HEK293 (cell line): ENCODE data around the gene NHERF2.
A peak's percentile ranks its signal among the peaks of the same experiment; 100 is the strongest.

Source experiments
- CTCF ChIA-PET: fragments of 350-600 bp; formaldehyde crosslinking; extraction: SDS; loops from one replicate; lab custom pipeline; 2021; ENCODE audit warnings: antibody characterized with exemption; lab: Yijun Ruan, JAX
- POLR2A ChIA-PET: fragments of 300-600 bp; formaldehyde crosslinking; extraction: SDS; loops from one replicate; lab custom pipeline; 2020; ENCODE audit warnings: antibody characterized with exemption, inconsistent platforms; lab: Yijun Ruan, JAX
- H3K27ac ChIP-seq: fragments of 200-500 bp; sonication (Bioruptor generic); 2 replicates; pipeline ENCODE4 v1.5.1; 2014; ENCODE audit warnings: low read depth, low read length, control low read depth, inconsistent platforms; ENCODE audit errors: extremely low read depth
- H3K36me3 ChIP-seq, 2 experiments: fragments of 200-500 bp in 1 of 2; sonication (Bioruptor generic) in 1 of 2; 1 replicate in 1 of 2; 2 replicates in 1 of 2; pipeline ENCODE4 v1.5.1; 2014 to 2017; ENCODE audit warnings: inconsistent platforms in 2 of 2, low read length in 2 of 2; ENCODE audit not compliant: control insufficient read depth in 2 of 2, insufficient read depth in 1 of 2
- H3K4me1 ChIP-seq: fragments of 200-500 bp; sonication (Bioruptor generic); 2 replicates; pipeline ENCODE4 v1.5.1; 2014; ENCODE audit warnings: mild to moderate bottlenecking, low read length, inconsistent platforms; ENCODE audit not compliant: control insufficient read depth, insufficient read depth
- H3K4me3 ChIP-seq: 2 replicates; pipeline ENCODE4 v1.5.1; 2011; ENCODE audit warnings: low read depth, mild to moderate bottlenecking, control low read depth, low read length, moderate library complexity
- H3K9me3 ChIP-seq: fragments of 200-500 bp; sonication (Bioruptor generic); 2 replicates; pipeline ENCODE4 v1.5.1; 2014; ENCODE audit warnings: low read depth, low read length, inconsistent platforms; ENCODE audit not compliant: control insufficient read depth, insufficient read depth
- GLI4 ChIP-seq: fragments of 450-650 bp; formaldehyde crosslinking; IDR thresholded peaks from 2 replicates; pipeline ENCODE4 v1.5.1; 2016; ENCODE audit warnings: missing biosample characterization, missing genetic modification characterization
- GLIS2 ChIP-seq: fragments of 450-650 bp; formaldehyde crosslinking; IDR thresholded peaks from 2 replicates; pipeline ENCODE4 v1.5.1; 2016; ENCODE audit warnings: missing biosample characterization, missing genetic modification characterization
- KLF7 ChIP-seq: fragments of 450-650 bp; formaldehyde crosslinking; IDR thresholded peaks from 2 replicates; pipeline ENCODE4 v1.5.1; 2016; ENCODE audit warnings: missing biosample characterization, missing genetic modification characterization, borderline replicate concordance
- KLF8 ChIP-seq: fragments of 450-650 bp; formaldehyde crosslinking; IDR thresholded peaks from 2 replicates; pipeline ENCODE4 v1.5.1; 2016; ENCODE audit warnings: missing biosample characterization, missing genetic modification characterization
- KLF9 ChIP-seq: fragments of 450-650 bp; formaldehyde crosslinking; IDR thresholded peaks from 2 replicates; pipeline ENCODE4 v1.5.1; 2016; ENCODE audit warnings: missing biosample characterization, missing genetic modification characterization, low read depth
- MYNN ChIP-seq: fragments of 450-650 bp; formaldehyde crosslinking; IDR thresholded peaks from 2 replicates; pipeline ENCODE4 v1.5.1; 2016; ENCODE audit warnings: missing biosample characterization, missing genetic modification characterization, borderline replicate concordance
- SP3 ChIP-seq: fragments of 450-650 bp; formaldehyde crosslinking; IDR thresholded peaks from 2 replicates; pipeline ENCODE4 v1.5.1; 2016; ENCODE audit warnings: missing biosample characterization, missing genetic modification characterization
- WT1 ChIP-seq: fragments of 450-650 bp; formaldehyde crosslinking; IDR thresholded peaks from 2 replicates; pipeline ENCODE4 v1.5.1; 2016; ENCODE audit warnings: missing biosample characterization, missing genetic modification characterization
- ZBTB48 ChIP-seq: fragments of 450-650 bp; formaldehyde crosslinking; IDR thresholded peaks from 2 replicates; pipeline ENCODE4 v1.5.1; 2016; ENCODE audit warnings: missing biosample characterization, missing genetic modification characterization
- ZBTB8A ChIP-seq: fragments of 450-650 bp; formaldehyde crosslinking; IDR thresholded peaks from 2 replicates; pipeline ENCODE4 v1.5.1; 2016; ENCODE audit warnings: missing biosample characterization, missing genetic modification characterization
- ZFP41 ChIP-seq: fragments of 450-650 bp; formaldehyde crosslinking; IDR thresholded peaks from 2 replicates; pipeline ENCODE4 v1.5.1; 2016; ENCODE audit warnings: missing biosample characterization, missing genetic modification characterization, borderline replicate concordance
- ZNF133 ChIP-seq: fragments of 450-650 bp; formaldehyde crosslinking; IDR thresholded peaks from 2 replicates; pipeline ENCODE4 v1.5.1; 2016; ENCODE audit warnings: missing biosample characterization, missing genetic modification characterization
- ZNF211 ChIP-seq: fragments of 450-650 bp; formaldehyde crosslinking; IDR thresholded peaks from 2 replicates; pipeline ENCODE4 v1.5.1; 2016; ENCODE audit warnings: low read depth, missing biosample characterization, missing genetic modification characterization
- ZNF221 ChIP-seq: fragments of 450-650 bp; formaldehyde crosslinking; IDR thresholded peaks from 2 replicates; pipeline ENCODE4 v1.5.1; 2017; ENCODE audit warnings: missing biosample characterization, missing genetic modification characterization, borderline replicate concordance
- ZNF473 ChIP-seq: fragments of 450-650 bp; formaldehyde crosslinking; IDR thresholded peaks from 2 replicates; pipeline ENCODE4 v1.5.1; 2017; ENCODE audit warnings: missing biosample characterization, missing genetic modification characterization
- ZNF610 ChIP-seq: fragments of 450-650 bp; formaldehyde crosslinking; IDR thresholded peaks from 2 replicates; pipeline ENCODE4 v1.5.1; 2016; ENCODE audit warnings: missing biosample characterization, missing genetic modification characterization, borderline replicate concordance
- ZNF624 ChIP-seq: fragments of 450-650 bp; formaldehyde crosslinking; IDR thresholded peaks from 2 replicates; pipeline ENCODE4 v1.5.1; 2017; ENCODE audit warnings: missing biosample characterization, missing genetic modification characterization
- ZNF777 ChIP-seq: fragments of 450-650 bp; formaldehyde crosslinking; IDR thresholded peaks from 2 replicates; pipeline ENCODE4 v1.5.1; 2017; ENCODE audit warnings: missing biosample characterization, missing genetic modification characterization, borderline replicate concordance
- TF ChIP-seq, protein P1 (sequence below): fragments of 450-650 bp; formaldehyde crosslinking; IDR thresholded peaks from 2 replicates; pipeline ENCODE4 v1.5.1; 2016; ENCODE audit warnings: missing biosample characterization, missing genetic modification characterization
- TF ChIP-seq, protein P2 (sequence below): fragments of 450-650 bp; formaldehyde crosslinking; IDR thresholded peaks from 2 replicates; pipeline ENCODE4 v1.5.1; 2016; ENCODE audit warnings: missing biosample characterization, missing genetic modification characterization, borderline replicate concordance
- TF ChIP-seq, protein P3 (sequence below): fragments of 450-650 bp; formaldehyde crosslinking; IDR thresholded peaks from 2 replicates; pipeline ENCODE4 v1.5.1; 2016; ENCODE audit warnings: missing biosample characterization, missing genetic modification characterization
- TF ChIP-seq, protein P4 (sequence below): fragments of 450-650 bp; formaldehyde crosslinking; IDR thresholded peaks from 2 replicates; pipeline ENCODE4 v1.5.1; 2016; ENCODE audit warnings: missing biosample characterization, missing genetic modification characterization
- TF ChIP-seq, protein P5 (sequence below): fragments of 450-650 bp; formaldehyde crosslinking; IDR thresholded peaks from 2 replicates; pipeline ENCODE4 v1.5.1; 2016; ENCODE audit warnings: missing biosample characterization, missing genetic modification characterization

NHERF2 gene

DNA sequence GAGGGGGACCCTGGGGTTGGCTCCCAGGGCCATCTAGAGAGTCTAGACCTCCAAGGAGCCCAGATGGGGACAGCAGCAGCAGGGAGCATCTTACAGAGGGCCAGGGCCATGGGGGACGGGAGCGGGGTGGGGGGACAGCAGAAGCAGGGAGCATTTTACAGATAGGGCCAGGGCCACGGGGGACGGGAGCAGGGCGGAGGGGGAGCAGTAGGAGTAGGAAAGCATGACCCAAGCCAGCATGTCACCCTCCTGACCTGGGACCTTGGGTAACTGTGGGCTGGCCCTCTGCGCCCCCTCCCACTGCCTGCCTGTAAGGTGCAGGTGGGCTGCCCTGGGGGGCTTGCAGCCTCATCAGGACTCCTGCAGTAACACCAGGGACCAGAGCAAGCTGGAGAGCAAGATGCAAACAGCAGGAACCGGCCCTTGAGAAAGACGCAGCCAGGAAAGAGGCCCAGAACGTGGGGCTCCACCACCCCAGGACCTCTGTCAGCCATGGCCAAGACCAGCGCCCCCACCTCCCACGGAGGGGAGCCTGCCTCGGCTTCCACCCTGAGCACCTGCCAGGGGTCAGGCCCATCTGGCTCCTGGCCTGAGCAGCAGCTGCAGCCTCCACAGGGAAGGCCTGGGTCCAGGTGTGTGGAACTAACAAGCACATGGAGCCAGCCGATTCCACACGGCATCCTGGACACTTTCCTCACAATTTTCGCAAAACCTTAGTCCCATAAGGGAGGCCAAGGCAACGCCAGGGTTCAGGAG, 19.4 kb upstream of the NHERF2 start (continued):
- TF ChIP-seq, protein P1, sequence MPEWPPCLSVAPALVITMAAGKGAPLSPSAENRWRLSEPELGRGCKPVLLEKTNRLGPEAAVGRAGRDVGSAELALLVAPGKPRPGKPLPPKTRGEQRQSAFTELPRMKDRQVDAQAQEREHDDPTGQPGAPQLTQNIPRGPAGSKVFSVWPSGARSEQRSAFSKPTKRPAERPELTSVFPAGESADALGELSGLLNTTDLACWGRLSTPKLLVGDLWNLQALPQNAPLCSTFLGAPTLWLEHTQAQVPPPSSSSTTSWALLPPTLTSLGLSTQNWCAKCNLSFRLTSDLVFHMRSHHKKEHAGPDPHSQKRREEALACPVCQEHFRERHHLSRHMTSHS (tag by site-specific recombination): no peak
- TF ChIP-seq, protein P2, sequence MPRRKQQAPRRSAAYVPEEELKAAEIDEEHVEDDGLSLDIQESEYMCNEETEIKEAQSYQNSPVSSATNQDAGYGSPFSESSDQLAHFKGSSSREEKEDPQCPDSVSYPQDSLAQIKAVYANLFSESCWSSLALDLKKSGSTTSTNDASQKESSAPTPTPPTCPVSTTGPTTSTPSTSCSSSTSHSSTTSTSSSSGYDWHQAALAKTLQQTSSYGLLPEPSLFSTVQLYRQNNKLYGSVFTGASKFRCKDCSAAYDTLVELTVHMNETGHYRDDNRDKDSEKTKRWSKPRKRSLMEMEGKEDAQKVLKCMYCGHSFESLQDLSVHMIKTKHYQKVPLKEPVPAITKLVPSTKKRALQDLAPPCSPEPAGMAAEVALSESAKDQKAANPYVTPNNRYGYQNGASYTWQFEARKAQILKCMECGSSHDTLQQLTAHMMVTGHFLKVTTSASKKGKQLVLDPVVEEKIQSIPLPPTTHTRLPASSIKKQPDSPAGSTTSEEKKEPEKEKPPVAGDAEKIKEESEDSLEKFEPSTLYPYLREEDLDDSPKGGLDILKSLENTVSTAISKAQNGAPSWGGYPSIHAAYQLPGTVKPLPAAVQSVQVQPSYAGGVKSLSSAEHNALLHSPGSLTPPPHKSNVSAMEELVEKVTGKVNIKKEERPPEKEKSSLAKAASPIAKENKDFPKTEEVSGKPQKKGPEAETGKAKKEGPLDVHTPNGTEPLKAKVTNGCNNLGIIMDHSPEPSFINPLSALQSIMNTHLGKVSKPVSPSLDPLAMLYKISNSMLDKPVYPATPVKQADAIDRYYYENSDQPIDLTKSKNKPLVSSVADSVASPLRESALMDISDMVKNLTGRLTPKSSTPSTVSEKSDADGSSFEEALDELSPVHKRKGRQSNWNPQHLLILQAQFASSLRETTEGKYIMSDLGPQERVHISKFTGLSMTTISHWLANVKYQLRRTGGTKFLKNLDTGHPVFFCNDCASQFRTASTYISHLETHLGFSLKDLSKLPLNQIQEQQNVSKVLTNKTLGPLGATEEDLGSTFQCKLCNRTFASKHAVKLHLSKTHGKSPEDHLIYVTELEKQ: no peak
- TF ChIP-seq KLF7 (tag by site-specific recombination) (no peak), ZNF624 (no peak), GLI4 (tag by site-specific recombination) (no peak), ZFP41 (no peak), KLF8 (no peak), KLF9 (tag by site-specific recombination) (no peak), ZNF211 (tag by site-specific recombination) (no peak), WT1 (tag by site-specific recombination) (no peak)
- TF ChIP-seq, protein P3, sequence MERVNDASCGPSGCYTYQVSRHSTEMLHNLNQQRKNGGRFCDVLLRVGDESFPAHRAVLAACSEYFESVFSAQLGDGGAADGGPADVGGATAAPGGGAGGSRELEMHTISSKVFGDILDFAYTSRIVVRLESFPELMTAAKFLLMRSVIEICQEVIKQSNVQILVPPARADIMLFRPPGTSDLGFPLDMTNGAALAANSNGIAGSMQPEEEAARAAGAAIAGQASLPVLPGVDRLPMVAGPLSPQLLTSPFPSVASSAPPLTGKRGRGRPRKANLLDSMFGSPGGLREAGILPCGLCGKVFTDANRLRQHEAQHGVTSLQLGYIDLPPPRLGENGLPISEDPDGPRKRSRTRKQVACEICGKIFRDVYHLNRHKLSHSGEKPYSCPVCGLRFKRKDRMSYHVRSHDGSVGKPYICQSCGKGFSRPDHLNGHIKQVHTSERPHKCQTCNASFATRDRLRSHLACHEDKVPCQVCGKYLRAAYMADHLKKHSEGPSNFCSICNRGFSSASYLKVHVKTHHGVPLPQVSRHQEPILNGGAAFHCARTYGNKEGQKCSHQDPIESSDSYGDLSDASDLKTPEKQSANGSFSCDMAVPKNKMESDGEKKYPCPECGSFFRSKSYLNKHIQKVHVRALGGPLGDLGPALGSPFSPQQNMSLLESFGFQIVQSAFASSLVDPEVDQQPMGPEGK (tag by site-specific recombination): peak; percentile 8; the same call in 1 of the 2 replicates
- TF ChIP-seq, protein P4, sequence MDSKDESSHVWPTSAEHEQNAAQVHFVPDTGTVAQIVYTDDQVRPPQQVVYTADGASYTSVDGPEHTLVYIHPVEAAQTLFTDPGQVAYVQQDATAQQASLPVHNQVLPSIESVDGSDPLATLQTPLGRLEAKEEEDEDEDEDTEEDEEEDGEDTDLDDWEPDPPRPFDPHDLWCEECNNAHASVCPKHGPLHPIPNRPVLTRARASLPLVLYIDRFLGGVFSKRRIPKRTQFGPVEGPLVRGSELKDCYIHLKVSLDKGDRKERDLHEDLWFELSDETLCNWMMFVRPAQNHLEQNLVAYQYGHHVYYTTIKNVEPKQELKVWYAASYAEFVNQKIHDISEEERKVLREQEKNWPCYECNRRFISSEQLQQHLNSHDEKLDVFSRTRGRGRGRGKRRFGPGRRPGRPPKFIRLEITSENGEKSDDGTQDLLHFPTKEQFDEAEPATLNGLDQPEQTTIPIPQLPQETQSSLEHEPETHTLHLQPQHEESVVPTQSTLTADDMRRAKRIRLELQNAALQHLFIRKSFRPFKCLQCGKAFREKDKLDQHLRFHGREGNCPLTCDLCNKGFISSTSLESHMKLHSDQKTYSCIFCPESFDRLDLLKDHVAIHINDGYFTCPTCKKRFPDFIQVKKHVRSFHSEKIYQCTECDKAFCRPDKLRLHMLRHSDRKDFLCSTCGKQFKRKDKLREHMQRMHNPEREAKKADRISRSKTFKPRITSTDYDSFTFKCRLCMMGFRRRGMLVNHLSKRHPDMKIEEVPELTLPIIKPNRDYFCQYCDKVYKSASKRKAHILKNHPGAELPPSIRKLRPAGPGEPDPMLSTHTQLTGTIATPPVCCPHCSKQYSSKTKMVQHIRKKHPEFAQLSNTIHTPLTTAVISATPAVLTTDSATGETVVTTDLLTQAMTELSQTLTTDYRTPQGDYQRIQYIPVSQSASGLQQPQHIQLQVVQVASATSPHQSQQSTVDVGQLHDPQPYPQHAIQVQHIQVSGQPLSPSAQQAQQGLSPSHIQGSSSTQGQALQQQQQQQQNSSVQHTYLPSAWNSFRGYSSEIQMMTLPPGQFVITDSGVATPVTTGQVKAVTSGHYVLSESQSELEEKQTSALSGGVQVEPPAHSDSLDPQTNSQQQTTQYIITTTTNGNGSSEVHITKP (tag by site-specific recombination): no peak

DNA sequence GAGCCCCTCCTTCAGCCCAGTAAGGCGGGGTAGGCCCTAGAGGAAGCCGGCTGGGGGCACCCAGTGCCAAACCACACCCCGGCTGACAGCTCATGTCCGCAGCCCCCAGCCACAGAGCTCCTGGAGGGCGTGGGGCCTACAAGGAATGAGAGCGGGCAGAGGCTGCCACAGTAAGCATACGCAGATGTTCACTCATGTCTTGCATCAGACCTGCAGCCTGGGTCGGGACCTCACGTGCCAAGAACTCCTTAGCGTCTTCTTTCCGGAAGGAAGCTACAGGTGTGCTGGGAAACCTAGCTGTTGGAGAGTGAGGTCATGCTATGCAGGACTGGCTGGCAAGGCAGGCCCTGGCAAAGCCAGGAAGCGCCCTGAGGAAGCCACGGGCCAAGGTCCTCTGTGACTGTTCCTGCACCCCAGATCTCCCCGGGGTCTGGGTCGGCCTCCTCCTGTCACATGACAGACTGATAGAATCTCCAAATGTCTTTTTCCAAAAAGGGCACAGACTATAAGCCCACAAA, 18.6 kb upstream of the NHERF2 start:
- peaks cover 29% of the 10 kb centered on the region for H3K4me1 ChIP-seq
- peak overlapping the region; percentile 75 for H3K4me3 ChIP-seq
- ChIA-PET CTCF (interaction anchor here (0.6 to 1.8 kb wide), 7 partner anchors 14 to 583 kb away, joined by 3 to 7 read pairs (median 4); no protein-coding TSS in a partner anchor), POLR2A (interaction anchor here (0.8 to 2.7 kb wide), 6 partner anchors 9 to 147 kb away, joined by 3 to 17 read pairs (median 3); partner anchors contain the start of genes RPS2, TBL3 and TRAF7)
- peak overlapping the region; percentile 97; the same call in 1 of the 2 replicates for H3K27ac ChIP-seq
- H3K9me3 ChIP-seq: no peaks in the 10 kb centered on the region
- peaks cover 0 to 34% of the 10 kb centered on the region in 2 experiments; a peak in 1 of 3 replicates for H3K36me3 ChIP-seq
- TF ChIP-seq MYNN (tag by site-specific recombination) (no peak), ZBTB48 (tag by site-specific recombination) (no peak), ZNF221 (tag by site-specific recombination) (no peak), ZNF610 (no peak), ZNF133 (tag by site-specific recombination) (no peak), ZBTB8A (no peak), ZNF473 (no peak), SP3 (peak; percentile 46; the same call in 1 of the 2 replicates), GLIS2 (peak; percentile 18; the same call in 1 of the 2 replicates), ZNF777 (tag by site-specific recombination) (no peak)
- TF ChIP-seq, protein P5, sequence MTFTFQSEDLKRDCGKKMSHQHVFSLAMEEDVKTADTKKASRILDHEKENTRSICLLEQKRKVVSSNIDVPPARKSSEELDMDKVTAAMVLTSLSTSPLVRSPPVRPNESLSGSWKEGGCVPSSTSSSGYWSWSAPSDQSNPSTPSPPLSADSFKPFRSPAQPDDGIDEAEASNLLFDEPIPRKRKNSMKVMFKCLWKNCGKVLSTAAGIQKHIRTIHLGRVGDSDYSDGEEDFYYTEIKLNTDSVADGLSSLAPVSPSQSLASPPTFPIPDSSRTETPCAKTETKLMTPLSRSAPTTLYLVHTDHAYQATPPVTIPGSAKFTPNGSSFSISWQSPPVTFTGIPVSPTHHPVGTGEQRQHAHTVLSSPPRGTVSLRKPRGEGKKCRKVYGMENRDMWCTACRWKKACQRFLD (tag by site-specific recombination): no peak
